HepG2 (cell line): ENCODE results near the gene NFS1. TPM values are rescaled to one million over a fixed set of nuclear protein-coding genes. Genes with fewer than 3 reads are reported as not detected.

Source experiments
- CHD4 ChIP-seq: fragments of 200-600 bp; sonication (generic); IDR thresholded peaks from 2 replicates; pipeline ENCODE4 v1.7.0; 2017; ENCODE audit warnings: mild to moderate bottlenecking, low read length, borderline replicate concordance
- HOXA9 ChIP-seq: sonication (generic); formaldehyde crosslinking; IDR thresholded peaks from 2 replicates; pipeline ENCODE4 v1.8.1; 2022; ENCODE audit warnings: missing genetic modification reagents, mild to moderate bottlenecking, moderate library complexity, borderline replicate concordance
- JUNB ChIP-seq: sonication (generic); formaldehyde crosslinking; IDR thresholded peaks from 2 replicates; pipeline ENCODE4 v1.8.0; 2022; ENCODE audit warnings: missing genetic modification reagents, mild to moderate bottlenecking, borderline replicate concordance
- KDM6A ChIP-seq: IDR thresholded peaks from 2 replicates; pipeline ENCODE4 v1.6.1; 2016; ENCODE audit warnings: low read depth
- SMARCE1 ChIP-seq: fragments of 450-650 bp; IDR thresholded peaks from 2 replicates; pipeline ENCODE4 v1.6.1; 2017; ENCODE audit warnings: borderline replicate concordance
- ZBTB38 ChIP-seq: sonication (generic); formaldehyde crosslinking; IDR thresholded peaks from 2 replicates; pipeline ENCODE4 v1.5.1; 2020; ENCODE audit warnings: mild to moderate bottlenecking, missing genetic modification reagents
- ZFYVE20 ChIP-seq: sonication (generic); formaldehyde crosslinking; IDR thresholded peaks from 2 replicates; pipeline ENCODE4 v1.8.0; 2023; ENCODE audit warnings: low read depth, mild to moderate bottlenecking, moderate library complexity, missing genetic modification reagents, borderline replicate concordance
- ZNF503 ChIP-seq: sonication (generic); formaldehyde crosslinking; IDR thresholded peaks from 2 replicates; pipeline ENCODE4 v1.4.0; 2020; ENCODE audit warnings: missing genetic modification reagents
- ZNF788 ChIP-seq: sonication (generic); formaldehyde crosslinking; IDR thresholded peaks from 2 replicates; pipeline ENCODE4 v1.5.0; 2020; ENCODE audit warnings: mild to moderate bottlenecking, missing genetic modification reagents, borderline replicate concordance
- ZNF792 ChIP-seq: IDR thresholded peaks from 2 replicates; pipeline ENCODE4 v1.6.1; 2016
- polyA plus RNA-seq, 8 experiments: library from polyadenylated mRNA; depleted of rRNA in 3 of 8; stranded (reverse) in 7 of 8; unstranded in 1 of 8; fragments of >200 nt; fragmentation: Illumina TruSeq in 4 of 8; extraction: Trizol in 4 of 8; gene quantifications; 2 replicates each; pipeline versions ENCODE4 v1.2.1 to v1.2.3, GENCODE V29; 2011 to 2016; ENCODE audit warnings: low read depth in 4 of 8, missing spikeins in 1 of 8, mixed read lengths in 1 of 8; ENCODE audit not compliant: insufficient read depth in 1 of 8
- total RNA-seq, 5 experiments: library from RNA; depleted of rRNA; stranded (reverse); fragments of >200 nt; fragmentation: Illumina TruSeq; extraction: Trizol; gene quantifications; 2 replicates each; pipeline ENCODE4 v1.2.3, GENCODE V29; 2016; ENCODE audit warnings: low read depth in 1 of 5
- TF ChIP-seq, protein P1 (sequence below): sonication (generic); formaldehyde crosslinking; IDR thresholded peaks from 2 replicates; pipeline ENCODE4 v1.4.0; 2020; ENCODE audit warnings: mild to moderate bottlenecking, missing genetic modification reagents
- TF ChIP-seq, protein P2 (sequence below): sonication (generic); formaldehyde crosslinking; IDR thresholded peaks from 2 replicates; pipeline ENCODE4 v1.4.0; 2020; ENCODE audit warnings: mild to moderate bottlenecking, missing genetic modification reagents
- TF ChIP-seq, protein P3 (sequence below): sonication (generic); formaldehyde crosslinking; IDR thresholded peaks from 2 replicates; pipeline ENCODE4 v1.4.0; 2020; ENCODE audit warnings: missing genetic modification reagents, mild to moderate bottlenecking, borderline replicate concordance

NFS1 gene
- total and polyA plus RNA-seq, 2 of the 13 experiments (the other 11 are each of a cell fraction or from before 2014, with no cell fraction given): 65.9 to 88.1 TPM

- TF ChIP-seq ZNF788 (peak; percentile 86), HOXA9 (no peak; the same call in 1 of the 2 replicates), ZFYVE20 (CRISPR knock-in tag) (no peak), ZBTB38 (no peak), KDM6A (CRISPR knock-in tag) (no peak), JUNB (CRISPR knock-in tag) (no peak), ZNF503 (CRISPR knock-in tag) (0 out of 2 replicates have a peak, but pooled peaks have one; percentile 33), ZNF792 (CRISPR knock-in tag) (peak; percentile 17; the same call in 1 of the 2 replicates), SMARCE1 (no peak), CHD4 (no peak)
- TF ChIP-seq, protein P1, sequence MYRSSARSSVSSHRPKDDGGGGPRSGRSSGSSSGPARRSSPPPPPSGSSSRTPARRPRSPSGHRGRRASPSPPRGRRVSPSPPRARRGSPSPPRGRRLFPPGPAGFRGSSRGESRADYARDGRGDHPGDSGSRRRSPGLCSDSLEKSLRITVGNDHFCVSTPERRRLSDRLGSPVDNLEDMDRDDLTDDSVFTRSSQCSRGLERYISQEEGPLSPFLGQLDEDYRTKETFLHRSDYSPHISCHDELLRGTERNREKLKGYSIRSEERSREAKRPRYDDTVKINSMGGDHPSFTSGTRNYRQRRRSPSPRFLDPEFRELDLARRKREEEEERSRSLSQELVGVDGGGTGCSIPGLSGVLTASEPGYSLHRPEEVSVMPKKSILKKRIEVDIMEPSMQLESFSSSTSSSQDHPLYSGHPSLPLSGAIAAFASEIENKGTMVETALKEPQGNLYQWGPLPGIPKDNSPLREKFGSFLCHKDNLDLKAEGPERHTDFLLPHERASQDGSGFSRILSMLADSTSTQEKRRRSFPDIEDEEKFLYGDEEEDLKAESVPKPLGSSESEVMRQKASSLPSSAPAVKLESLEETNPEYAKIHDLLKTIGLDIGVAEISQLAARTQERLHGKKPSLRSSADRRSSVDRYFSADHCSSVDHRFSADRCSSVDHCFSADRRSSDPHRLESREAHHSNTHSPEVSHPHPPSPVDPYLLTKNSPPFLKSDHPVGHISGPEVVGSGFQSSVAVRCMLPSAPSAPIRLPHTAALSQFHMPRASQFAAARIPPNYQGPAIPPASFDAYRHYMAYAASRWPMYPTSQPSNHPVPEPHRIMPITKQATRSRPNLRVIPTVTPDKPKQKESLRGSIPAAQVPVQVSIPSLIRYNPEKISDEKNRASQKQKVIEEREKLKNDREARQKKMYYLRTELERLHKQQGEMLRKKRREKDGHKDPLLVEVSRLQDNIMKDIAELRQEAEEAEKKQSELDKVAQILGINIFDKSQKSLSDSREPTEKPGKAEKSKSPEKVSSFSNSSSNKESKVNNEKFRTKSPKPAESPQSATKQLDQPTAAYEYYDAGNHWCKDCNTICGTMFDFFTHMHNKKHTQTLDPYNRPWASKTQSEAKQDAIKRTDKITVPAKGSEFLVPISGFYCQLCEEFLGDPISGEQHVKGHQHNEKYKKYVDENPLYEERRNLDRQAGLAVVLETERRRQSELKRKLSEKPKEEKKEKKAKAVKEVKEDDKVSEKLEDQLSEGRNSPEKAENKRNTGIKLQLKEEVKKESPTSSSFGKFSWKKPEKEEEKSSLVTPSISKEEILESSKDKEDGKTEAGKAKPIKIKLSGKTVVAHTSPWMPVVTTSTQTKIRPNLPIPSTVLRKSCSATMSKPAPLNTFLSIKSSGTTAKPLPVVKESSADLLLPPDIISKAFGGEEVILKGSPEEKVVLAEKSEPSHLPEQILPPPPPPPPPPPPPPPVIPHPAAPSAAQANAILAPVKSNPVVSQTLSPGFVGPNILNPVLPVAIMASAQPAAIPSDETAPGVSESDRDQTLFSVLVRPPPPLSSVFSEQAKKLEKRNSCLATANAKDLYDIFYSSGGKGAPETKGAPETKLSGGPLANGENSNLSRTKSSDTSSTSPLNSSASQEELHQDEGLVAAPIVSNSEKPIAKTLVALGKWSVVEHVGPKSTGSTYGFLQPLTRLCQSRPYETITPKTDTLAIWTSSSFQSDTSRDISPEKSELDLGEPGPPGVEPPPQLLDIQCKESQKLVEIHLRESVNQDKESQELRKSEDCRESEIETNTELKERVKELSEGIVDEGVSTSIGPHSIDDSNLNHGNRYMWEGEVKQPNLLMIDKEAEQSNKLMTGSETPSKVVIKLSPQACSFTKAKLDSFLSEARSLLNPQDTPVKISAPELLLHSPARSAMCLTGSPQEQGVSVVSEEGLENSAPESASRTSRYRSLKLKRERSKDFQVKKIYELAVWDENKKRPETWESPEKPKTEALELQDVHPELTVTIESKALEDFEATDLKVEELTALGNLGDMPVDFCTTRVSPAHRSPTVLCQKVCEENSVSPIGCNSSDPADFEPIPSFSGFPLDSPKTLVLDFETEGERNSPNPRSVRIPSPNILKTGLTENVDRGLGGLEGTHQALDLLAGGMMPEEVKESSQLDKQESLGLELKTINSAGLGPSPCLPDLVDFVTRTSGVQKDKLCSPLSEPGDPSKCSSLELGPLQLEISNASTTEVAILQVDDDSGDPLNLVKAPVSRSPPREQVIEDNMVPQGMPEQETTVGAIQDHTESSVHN (CRISPR knock-in tag): peak; percentile 95; the same call in 1 of the 2 replicates
- TF ChIP-seq, protein P2, sequence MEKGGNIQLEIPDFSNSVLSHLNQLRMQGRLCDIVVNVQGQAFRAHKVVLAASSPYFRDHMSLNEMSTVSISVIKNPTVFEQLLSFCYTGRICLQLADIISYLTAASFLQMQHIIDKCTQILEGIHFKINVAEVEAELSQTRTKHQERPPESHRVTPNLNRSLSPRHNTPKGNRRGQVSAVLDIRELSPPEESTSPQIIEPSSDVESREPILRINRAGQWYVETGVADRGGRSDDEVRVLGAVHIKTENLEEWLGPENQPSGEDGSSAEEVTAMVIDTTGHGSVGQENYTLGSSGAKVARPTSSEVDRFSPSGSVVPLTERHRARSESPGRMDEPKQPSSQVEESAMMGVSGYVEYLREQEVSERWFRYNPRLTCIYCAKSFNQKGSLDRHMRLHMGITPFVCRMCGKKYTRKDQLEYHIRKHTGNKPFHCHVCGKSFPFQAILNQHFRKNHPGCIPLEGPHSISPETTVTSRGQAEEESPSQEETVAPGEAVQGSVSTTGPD (CRISPR knock-in tag): no peak
- TF ChIP-seq, protein P3, sequence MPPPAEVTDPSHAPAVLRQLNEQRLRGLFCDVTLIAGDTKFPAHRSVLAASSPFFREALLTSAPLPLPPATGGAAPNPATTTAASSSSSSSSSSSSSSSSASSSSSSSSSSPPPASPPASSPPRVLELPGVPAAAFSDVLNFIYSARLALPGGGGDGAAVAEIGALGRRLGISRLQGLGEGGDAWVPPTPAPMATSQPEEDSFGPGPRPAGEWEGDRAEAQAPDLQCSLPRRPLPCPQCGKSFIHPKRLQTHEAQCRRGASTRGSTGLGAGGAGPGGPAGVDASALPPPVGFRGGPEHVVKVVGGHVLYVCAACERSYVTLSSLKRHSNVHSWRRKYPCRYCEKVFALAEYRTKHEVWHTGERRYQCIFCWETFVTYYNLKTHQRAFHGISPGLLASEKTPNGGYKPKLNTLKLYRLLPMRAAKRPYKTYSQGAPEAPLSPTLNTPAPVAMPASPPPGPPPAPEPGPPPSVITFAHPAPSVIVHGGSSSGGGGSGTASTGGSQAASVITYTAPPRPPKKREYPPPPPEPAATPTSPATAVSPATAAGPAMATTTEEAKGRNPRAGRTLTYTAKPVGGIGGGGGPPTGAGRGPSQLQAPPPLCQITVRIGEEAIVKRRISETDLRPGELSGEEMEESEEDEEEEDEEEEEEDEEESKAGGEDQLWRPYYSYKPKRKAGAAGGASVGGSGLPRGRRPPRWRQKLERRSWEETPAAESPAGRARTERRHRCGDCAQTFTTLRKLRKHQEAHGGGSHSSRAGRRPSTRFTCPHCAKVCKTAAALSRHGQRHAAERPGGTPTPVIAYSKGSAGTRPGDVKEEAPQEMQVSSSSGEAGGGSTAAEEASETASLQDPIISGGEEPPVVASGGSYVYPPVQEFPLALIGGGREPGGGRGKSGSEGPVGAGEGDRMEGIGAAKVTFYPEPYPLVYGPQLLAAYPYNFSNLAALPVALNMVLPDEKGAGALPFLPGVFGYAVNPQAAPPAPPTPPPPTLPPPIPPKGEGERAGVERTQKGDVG (CRISPR knock-in tag): no peak
Measured at GRCh38 chr20:35698298-35699126, 640 bp downstream of the NFS1 start (continued).
